Panc1 (cell line): ENCODE data around the gene SLC9A6. TPM values are rescaled to one million over a fixed set of nuclear protein-coding genes. Genes with fewer than 3 reads are reported as not detected.

Source experiments
- ATAC-seq: fragments of 200-7000 bp; cut with Tn5 transposase; 2 replicates; pipeline ENCODE4 v1.9.1; 2020; ENCODE audit warnings: mild to moderate bottlenecking, moderate library complexity
- BruUV-seq: library from RNA; stranded (reverse); fragments of 400-500 nt; replicated peaks from 2 replicates; lab custom pipeline; 2021; lab: Mats Ljungman, UMichigan
- CTCF ChIA-PET: fragments of 300-600 bp; sonication (Branson Sonifier 250); formaldehyde crosslinking; loops from one replicate; lab custom pipeline; 2022; ENCODE audit warnings: antibody characterized with exemption; lab: Charles Lee
- POLR2A ChIA-PET: fragments of 300-600 bp; sonication (Branson Sonifier 250); formaldehyde crosslinking; loops from one replicate; lab custom pipeline; 2022; ENCODE audit warnings: antibody characterized with exemption; lab: Charles Lee
- DNase-seq: peaks from one replicate; pipeline ENCODE4 v3.0.0-alpha.2; 2010; ENCODE audit warnings: low read depth, low spot score
- H3K27ac ChIP-seq: 2 replicates; pipeline ENCODE4 v1.5.1; 2011; ENCODE audit warnings: mild to moderate bottlenecking, low read length, inconsistent platforms
- H3K27me3 ChIP-seq: fragments of 200-500 bp; sonication (Bioruptor generic); 2 replicates; pipeline ENCODE4 v1.6.0; 2014; ENCODE audit warnings: low read length, inconsistent platforms; ENCODE audit not compliant: control insufficient read depth, insufficient read depth
- H3K36me3 ChIP-seq: fragments of 200-500 bp; sonication (Bioruptor generic); 2 replicates; pipeline ENCODE4 v1.5.1; 2014; ENCODE audit warnings: inconsistent platforms, mild to moderate bottlenecking, low read length, moderate library complexity; ENCODE audit not compliant: control insufficient read depth, insufficient read depth
- H3K4me1 ChIP-seq: 2 replicates; pipeline ENCODE4 v1.5.1; 2011; ENCODE audit warnings: inconsistent platforms, mild to moderate bottlenecking, low read length, moderate library complexity; ENCODE audit not compliant: control insufficient read depth, insufficient read depth
- H3K4me3 ChIP-seq, 2 experiments: 2 replicates each; pipeline ENCODE4 v1.5.1; 2011 to 2012; ENCODE audit warnings: low read depth in 2 of 2, low read length in 2 of 2, mild to moderate bottlenecking in 2 of 2, inconsistent platforms in 1 of 2, moderate library complexity in 1 of 2
- H3K9me3 ChIP-seq: fragments of 200-500 bp; sonication (Bioruptor generic); 2 replicates; pipeline ENCODE4 v1.5.1; 2014; ENCODE audit warnings: low read depth, mild to moderate bottlenecking, inconsistent platforms, low read length, moderate library complexity; ENCODE audit not compliant: control insufficient read depth, insufficient read depth
- POLR2AphosphoS5 ChIP-seq: IDR thresholded peaks from 2 replicates; pipeline ENCODE4 v1.6.1; 2012; ENCODE audit warnings: mild to moderate bottlenecking, low read depth, low read length, moderate library complexity
- REST ChIP-seq, 2 experiments: IDR thresholded peaks; 2 replicates each; pipeline ENCODE4 v1.6.1; 2011 to 2012; ENCODE audit warnings: low read depth in 2 of 2, control low read depth in 1 of 2, low read length in 1 of 2, mild to moderate bottlenecking in 1 of 2, moderate library complexity in 1 of 2; ENCODE audit not compliant: insufficient read depth in 1 of 2
- SIN3A ChIP-seq: IDR thresholded peaks from 2 replicates; pipeline ENCODE4 v1.6.1; 2012; ENCODE audit warnings: low read depth, mild to moderate bottlenecking, low read length, moderate library complexity, borderline replicate concordance; ENCODE audit not compliant: insufficient read depth
- TCF7L2 ChIP-seq: IDR thresholded peaks from 2 replicates; pipeline ENCODE4 v1.6.1; 2011; ENCODE audit warnings: mild to moderate bottlenecking, low read depth, low read length, inconsistent platforms
- in situ Hi-C: cut with HindIII; loops from 2 replicates; pipeline ENCODE4 v1.10.0; 2016; ENCODE audit warnings: low sequenced_read_pairs, low pct_unique_long_range_greater_than_20kb
- intact Hi-C: fragments of 100-400 bp; cut with micrococcal nuclease; formaldehyde crosslinking; loops from one replicate; pipeline ENCODE4 v1.10.0; 2022; ENCODE audit not compliant: unreplicated experiment
- total RNA-seq: library from RNA; stranded (reverse); gene quantifications from one replicate; pipeline ENCODE4 v1.2.1, GENCODE V29; 2021; ENCODE audit not compliant: unreplicated experiment
- TF ChIP-seq, protein P1 (sequence below): fragments of 450-650 bp; IDR thresholded peaks from 2 replicates; pipeline ENCODE4 v1.5.1; 2017; ENCODE audit warnings: mild to moderate bottlenecking

Gene SLC9A6
- total RNA-seq, 1 experiment from 2014 or later = 22.0 TPM

DNA sequence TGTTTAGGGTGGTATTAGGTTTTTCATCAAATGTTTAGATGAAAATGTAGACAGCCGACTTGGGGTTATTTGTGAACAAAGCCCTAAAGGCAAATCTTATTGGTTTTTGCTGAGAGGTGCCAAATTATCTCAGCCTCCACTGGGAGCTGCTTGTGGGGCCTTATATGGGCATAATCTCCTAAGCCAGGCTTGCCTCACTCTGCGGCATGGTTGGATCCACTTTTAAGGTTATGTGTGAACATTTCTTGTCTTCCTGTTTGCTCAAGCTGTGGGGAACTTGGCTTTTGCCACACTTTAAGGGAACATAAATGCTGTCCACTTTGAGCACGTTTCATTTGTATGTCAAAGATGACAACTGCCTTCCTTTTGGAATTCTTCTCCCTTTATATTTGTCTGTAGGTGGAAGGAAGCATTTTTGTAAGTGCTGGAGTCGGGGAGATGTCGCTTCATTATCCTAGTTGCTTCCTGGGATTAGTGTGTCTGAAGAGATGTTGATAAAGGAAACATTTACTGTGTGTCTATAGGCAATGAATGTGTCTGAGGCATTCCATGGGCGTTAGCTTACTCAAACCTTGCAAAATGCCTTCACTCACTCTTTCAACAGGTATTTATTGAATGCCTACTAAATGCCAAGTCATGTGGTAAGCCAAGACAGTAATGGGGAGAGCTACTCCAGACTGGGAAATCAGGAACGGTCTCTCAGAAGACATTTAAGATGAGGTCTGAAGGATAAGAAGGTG, 78.3 kb downstream of the SLC9A6 start:
- ChIA-PET POLR2A (no interaction called here), CTCF (no interaction called here)
- in situ Hi-C loops (no loop called here), intact Hi-C loops (no loop called here)
- TF ChIP-seq POLR2AphosphoS5 = no peak
- TF ChIP-seq, protein P1, sequence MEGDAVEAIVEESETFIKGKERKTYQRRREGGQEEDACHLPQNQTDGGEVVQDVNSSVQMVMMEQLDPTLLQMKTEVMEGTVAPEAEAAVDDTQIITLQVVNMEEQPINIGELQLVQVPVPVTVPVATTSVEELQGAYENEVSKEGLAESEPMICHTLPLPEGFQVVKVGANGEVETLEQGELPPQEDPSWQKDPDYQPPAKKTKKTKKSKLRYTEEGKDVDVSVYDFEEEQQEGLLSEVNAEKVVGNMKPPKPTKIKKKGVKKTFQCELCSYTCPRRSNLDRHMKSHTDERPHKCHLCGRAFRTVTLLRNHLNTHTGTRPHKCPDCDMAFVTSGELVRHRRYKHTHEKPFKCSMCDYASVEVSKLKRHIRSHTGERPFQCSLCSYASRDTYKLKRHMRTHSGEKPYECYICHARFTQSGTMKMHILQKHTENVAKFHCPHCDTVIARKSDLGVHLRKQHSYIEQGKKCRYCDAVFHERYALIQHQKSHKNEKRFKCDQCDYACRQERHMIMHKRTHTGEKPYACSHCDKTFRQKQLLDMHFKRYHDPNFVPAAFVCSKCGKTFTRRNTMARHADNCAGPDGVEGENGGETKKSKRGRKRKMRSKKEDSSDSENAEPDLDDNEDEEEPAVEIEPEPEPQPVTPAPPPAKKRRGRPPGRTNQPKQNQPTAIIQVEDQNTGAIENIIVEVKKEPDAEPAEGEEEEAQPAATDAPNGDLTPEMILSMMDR = no peak
- TF ChIP-seq SIN3A = no peak
- no peak for TF ChIP-seq REST (IDR thresholded peaks at IDR 0.05; ENCODE audit: insufficient read depth in 1 of 2, low read depth in 2 of 2, low read length in 1 of 2)
- no peak for TF ChIP-seq TCF7L2
- no peak overlapping the region for H3K27ac ChIP-seq
- no peaks in the 10 kb centered on the region for H3K9me3 ChIP-seq
- no peak overlapping the region for H3K4me3 ChIP-seq
- no TSS peak for BruUV-seq
- ATAC-seq (no peak), DNase-seq (no peak)
- H3K27me3 ChIP-seq = peaks cover 6% of the 10 kb centered on the region
- H3K4me1 ChIP-seq = no peaks in the 10 kb centered on the region
- no peaks in the 10 kb centered on the region for H3K36me3 ChIP-seq

DNA sequence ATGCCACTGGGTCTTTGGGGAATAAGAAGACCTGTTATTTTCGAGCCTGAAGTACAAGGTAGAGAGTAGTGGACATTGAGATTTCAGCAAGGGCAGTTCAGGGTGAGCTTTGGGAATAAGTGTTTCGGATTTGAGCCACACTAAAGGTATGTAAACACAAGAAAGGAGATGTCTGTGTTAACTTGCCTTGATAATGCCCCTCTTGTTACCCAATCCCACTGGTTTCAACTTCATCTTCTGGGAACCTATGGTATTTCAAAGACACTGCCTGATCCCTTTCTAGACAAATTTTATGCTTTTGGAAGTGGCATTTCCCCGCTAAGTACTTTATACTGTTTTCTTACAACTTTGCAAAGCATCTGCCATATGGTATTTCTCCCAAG, 79.4 kb downstream of the SLC9A6 start:
- in situ Hi-C loops = no loop called here
- ChIA-PET POLR2A (no interaction called here), CTCF (no interaction called here)
- peaks cover 6% of the 10 kb centered on the region for H3K27me3 ChIP-seq
- no TSS peak for BruUV-seq
- ATAC-seq = no peak
- H3K27ac ChIP-seq = no peak overlapping the region
- intact Hi-C loops = no loop called here
- TF ChIP-seq POLR2AphosphoS5 (no peak), SIN3A (no peak), REST (IDR thresholded peaks at IDR 0.05; ENCODE audit: insufficient read depth in 1 of 2, low read depth in 2 of 2, low read length in 1 of 2) (no peak), TCF7L2 (no peak)
- TF ChIP-seq, protein P1 = no peak
- H3K36me3 ChIP-seq = no peaks in the 10 kb centered on the region
- H3K4me3 ChIP-seq = no peak overlapping the region
- no peak for DNase-seq
- no peaks in the 10 kb centered on the region for H3K9me3 ChIP-seq
- H3K4me1 ChIP-seq = no peaks in the 10 kb centered on the region
